ENCODE measurements around the gene RIN3. TPM values are rescaled to one million over a fixed set of nuclear protein-coding genes. Genes with fewer than 3 reads are reported as not detected.
"Not testable (repeated sequence)": the region's sequence is repeated elsewhere in the genome, so short reads cannot be mapped to it uniquely, and the experiment has no call there.

The RIN3 gene
- total RNA-seq, 1 experiment from 2014 or later, result 14.8 TPM

DNA sequence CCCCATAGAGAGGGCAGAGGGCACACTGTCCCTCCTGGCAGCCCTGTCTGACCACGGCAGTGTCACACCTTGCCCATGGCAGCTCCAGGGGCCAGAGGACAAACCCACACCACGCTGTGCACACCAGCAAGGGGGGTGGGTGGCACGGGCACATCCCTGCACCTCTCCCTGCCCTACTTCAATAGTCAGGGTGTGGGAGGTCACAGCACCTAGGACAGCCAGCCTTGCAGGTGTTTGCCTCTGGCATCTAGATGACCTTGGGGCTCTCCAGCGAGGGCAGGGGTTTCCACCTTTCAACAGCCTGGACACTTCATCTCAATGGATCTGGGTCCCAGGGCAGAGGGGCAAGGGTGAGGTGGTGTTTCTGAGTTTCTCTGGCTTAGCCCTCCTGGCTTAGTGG lies 165.7 kb downstream of the RIN3 start:
- 0 out of 2 replicates have a peak, but pooled peaks cover 4% of the 10 kb centered on the region for H3K36me3 ChIP-seq (ENCODE audit: low read depth)
- no peaks in the 10 kb centered on the region for H3K79me2 ChIP-seq (ENCODE audit: low read depth)
- no TSS peak for BruUV-seq (replicated peaks)
- H2AFZ ChIP-seq, result no peak overlapping the region
- no peak overlapping the region for H3K27ac ChIP-seq
- no peaks in the 10 kb centered on the region for H4K20me1 ChIP-seq (ENCODE audit: insufficient read depth)
- H3K4me3 ChIP-seq, result no peak overlapping the region
- ChIA-PET CTCF (no interaction called here), POLR2A (ENCODE audit: unreplicated experiment) (no interaction called here)
- no peak overlapping the region for H3K4me2 ChIP-seq
- peaks cover 5% of the 10 kb centered on the region; the same call in 1 of the 2 replicates for H3F3A ChIP-seq (ENCODE audit: insufficient read depth, low read depth)
- H3K27me3 ChIP-seq (ENCODE audit: insufficient read depth, low read depth), result no peaks in the 10 kb centered on the region
- intact Hi-C loops (cut with micrococcal nuclease; ENCODE audit: unreplicated experiment), result no loop called here
- no peaks in the 10 kb centered on the region for H3K9me2 ChIP-seq (ENCODE audit: insufficient read depth)
- no peaks in the 10 kb centered on the region for H3K9me3 ChIP-seq (ENCODE audit: insufficient read depth, low read depth)
- no peak for DNase-seq
- TF ChIP-seq, protein P1, sequence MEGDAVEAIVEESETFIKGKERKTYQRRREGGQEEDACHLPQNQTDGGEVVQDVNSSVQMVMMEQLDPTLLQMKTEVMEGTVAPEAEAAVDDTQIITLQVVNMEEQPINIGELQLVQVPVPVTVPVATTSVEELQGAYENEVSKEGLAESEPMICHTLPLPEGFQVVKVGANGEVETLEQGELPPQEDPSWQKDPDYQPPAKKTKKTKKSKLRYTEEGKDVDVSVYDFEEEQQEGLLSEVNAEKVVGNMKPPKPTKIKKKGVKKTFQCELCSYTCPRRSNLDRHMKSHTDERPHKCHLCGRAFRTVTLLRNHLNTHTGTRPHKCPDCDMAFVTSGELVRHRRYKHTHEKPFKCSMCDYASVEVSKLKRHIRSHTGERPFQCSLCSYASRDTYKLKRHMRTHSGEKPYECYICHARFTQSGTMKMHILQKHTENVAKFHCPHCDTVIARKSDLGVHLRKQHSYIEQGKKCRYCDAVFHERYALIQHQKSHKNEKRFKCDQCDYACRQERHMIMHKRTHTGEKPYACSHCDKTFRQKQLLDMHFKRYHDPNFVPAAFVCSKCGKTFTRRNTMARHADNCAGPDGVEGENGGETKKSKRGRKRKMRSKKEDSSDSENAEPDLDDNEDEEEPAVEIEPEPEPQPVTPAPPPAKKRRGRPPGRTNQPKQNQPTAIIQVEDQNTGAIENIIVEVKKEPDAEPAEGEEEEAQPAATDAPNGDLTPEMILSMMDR (conservative IDR thresholded peaks at IDR 0.05), result no peak
- TF ChIP-seq EZH2 (IDR thresholded peaks at IDR 0.05; ENCODE audit: low read depth), result no peak
- H3K4me1 ChIP-seq (replicated peaks; ENCODE audit: insufficient read depth), result peaks cover 8% of the 10 kb centered on the region

DNA sequence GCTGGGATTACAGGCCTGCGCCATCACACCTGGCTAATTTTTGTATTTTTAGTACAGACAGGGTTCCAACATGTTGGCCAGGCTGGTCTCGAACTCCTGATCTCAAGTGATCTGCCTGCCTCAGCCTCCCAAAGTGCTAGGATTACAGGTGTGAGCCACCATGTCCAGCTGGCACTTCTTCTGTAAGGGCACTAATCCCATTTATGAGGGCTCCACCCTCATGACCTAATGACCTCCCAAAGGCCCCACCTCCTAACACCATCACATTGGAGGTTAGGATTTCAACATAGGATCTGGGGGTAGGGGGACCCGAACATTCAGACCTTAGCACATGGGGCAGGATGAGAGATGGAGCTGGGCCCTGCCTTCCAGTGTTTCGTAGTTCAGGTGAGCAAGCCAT lies 166.7 kb downstream of the RIN3 start:
- H3K4me1 ChIP-seq (replicated peaks; ENCODE audit: insufficient read depth); CTCF ChIA-PET; H3F3A ChIP-seq (ENCODE audit: insufficient read depth, low read depth); H2AFZ ChIP-seq; H3K4me2 ChIP-seq; DNase-seq; POLR2A ChIA-PET (ENCODE audit: unreplicated experiment); H3K9me3 ChIP-seq (ENCODE audit: insufficient read depth, low read depth); H4K20me1 ChIP-seq (ENCODE audit: insufficient read depth); H3K79me2 ChIP-seq (ENCODE audit: low read depth); H3K9me2 ChIP-seq (ENCODE audit: insufficient read depth); H3K27me3 ChIP-seq (ENCODE audit: insufficient read depth, low read depth); H3K36me3 ChIP-seq (ENCODE audit: low read depth); H3K4me3 ChIP-seq; BruUV-seq (replicated peaks): not testable (repeated sequence)
- peak overlapping the region; percentile 19; the same call in 1 of the 2 replicates for H3K27ac ChIP-seq
- intact Hi-C loops (cut with micrococcal nuclease; ENCODE audit: unreplicated experiment), result loop anchor here (2.0 to 5.0 kb wide), 2 partner anchors 73 to 176 kb away; no protein-coding TSS in a partner anchor

DNA sequence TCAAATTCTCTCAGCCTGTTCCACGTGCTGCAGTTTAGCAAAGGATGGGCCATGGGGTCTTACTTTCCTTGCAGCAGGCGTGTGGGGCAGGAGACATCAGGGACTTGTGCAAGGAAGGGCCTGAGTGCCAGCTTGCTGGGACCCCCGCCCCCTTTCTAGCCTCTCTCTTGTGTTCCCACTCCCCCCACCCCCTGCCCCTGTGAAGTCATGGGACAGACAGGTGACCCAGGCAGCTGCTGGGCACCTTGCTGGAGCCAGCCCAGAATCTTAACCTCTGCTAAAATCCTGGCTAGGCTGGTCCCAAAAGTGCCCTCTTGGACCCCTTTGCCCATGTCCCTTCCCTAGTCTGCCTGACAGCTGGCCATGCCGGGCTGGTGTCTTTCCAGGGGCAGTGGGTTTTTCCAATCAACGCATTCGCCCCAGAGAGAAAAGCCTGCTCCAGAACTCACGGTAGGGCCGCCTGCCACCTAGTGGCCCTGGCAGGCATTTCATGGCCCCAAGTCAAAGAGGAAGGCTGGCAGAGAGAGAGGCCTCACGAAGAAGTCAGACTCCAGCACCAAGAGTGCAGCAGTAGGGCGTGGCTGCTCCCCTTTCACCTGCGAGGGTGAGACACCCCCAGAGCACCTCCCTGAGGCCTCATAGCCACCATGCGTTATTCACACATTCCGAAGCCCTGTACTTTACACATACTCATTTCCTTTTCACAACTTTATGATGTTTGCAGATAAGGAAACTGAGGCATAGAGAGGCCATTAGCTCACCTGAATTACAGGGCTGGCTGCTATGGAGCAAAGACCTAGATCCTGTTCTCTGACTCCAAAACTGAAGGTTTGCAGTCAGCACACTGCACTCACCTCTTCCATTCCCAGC lies 167.4 kb downstream of the RIN3 start:
- POLR2A ChIA-PET (ENCODE audit: unreplicated experiment), result no interaction called here
- CTCF ChIA-PET, result interaction anchor here (0.7 kb wide), 1 partner anchor 12 kb away, joined by 3 read pairs; no protein-coding TSS in a partner anchor
- Histone ChIP-seq H3K27me3 (ENCODE audit: insufficient read depth, low read depth) (no peaks in the 10 kb centered on the region), H3K9me3 (ENCODE audit: insufficient read depth, low read depth) (no peaks in the 10 kb centered on the region), H2AFZ (no peak overlapping the region), H3K4me2 (peak overlapping the region; percentile 15; the same call in 1 of the 2 replicates), H3K27ac (peak overlapping the region; percentile 75), H3K36me3 (ENCODE audit: low read depth) (0 out of 2 replicates have a peak, but pooled peaks cover 4% of the 10 kb centered on the region), H3K4me1 (replicated peaks; ENCODE audit: insufficient read depth) (peaks cover 8% of the 10 kb centered on the region), H3K4me3 (no peak overlapping the region), H4K20me1 (ENCODE audit: insufficient read depth) (no peaks in the 10 kb centered on the region), H3K79me2 (ENCODE audit: low read depth) (no peaks in the 10 kb centered on the region), H3F3A (ENCODE audit: insufficient read depth, low read depth) (peaks cover 5% of the 10 kb centered on the region; the same call in 1 of the 2 replicates), H3K9me2 (ENCODE audit: insufficient read depth) (no peaks in the 10 kb centered on the region)
- TF ChIP-seq, protein P1 (conservative IDR thresholded peaks at IDR 0.05), result peak; percentile 98
- no peak for TF ChIP-seq EZH2 (IDR thresholded peaks at IDR 0.05; ENCODE audit: low read depth)
- intact Hi-C loops (cut with micrococcal nuclease; ENCODE audit: unreplicated experiment), result loop anchor here (2.0 to 5.0 kb wide), 2 partner anchors 74 to 176 kb away; no protein-coding TSS in a partner anchor
- BruUV-seq (replicated peaks), result no TSS peak
- peak; percentile 76 to 89 for DNase-seq
